GM18508 (cell line): ENCODE results near the gene PLPPR1.

ENCODE experiments used
- ATAC-seq: cut with Tn5 transposase; IDR thresholded peaks from one replicate; pipeline ENCODE4 v1.9.1; 2021; ENCODE audit warnings: moderate number of reproducible peaks; ENCODE audit not compliant: insufficient read depth, unreplicated experiment

Gene PLPPR1

DNA sequence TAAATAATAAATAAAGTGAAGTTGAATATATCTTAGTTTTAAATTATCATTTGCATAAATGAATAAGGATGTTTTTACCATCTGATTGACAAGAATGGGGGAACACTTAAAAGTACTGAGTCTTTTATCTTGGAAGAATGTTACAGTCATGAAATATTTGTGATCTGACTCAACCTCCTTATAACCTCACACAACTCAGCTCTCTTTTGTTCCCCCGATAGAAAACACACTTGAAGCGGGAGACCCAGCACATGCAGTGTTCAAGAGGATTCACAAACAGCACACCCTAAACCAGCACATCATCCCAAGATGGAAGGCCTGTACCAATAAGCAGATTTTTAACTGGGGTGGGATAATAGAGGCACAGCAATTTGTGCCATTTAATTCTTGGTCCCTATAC lies 340.8 kb downstream of the PLPPR1 start:
- no peak for ATAC-seq

GRCh38 chr9:101369884-101370531 lies 341.5 kb downstream of the PLPPR1 start:
- ATAC-seq, result no peak

DNA sequence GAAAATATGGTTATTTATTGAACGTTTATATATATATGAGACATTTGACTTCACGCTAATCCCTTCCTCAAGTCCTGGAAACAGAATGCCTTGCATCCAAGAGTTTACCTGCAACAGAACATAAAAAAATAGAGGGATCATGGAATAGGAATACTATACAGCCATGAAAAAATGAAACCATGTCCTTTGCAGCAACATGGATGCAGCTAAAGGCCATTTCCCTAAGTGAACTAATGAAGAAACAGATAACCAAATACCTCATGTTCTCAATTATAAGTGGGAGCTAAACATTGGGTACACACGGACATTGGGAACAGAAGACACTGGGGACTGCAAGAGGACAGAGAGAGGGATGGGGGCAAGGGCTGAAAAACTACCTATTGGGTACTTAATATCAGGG lies 343.3 kb downstream of the PLPPR1 start:
- no peak for ATAC-seq

GRCh38 chr9:101372327-101373118 lies 344.0 kb downstream of the PLPPR1 start:
- ATAC-seq, result no peak
